Measurements from ENCODE around the gene CDH23. TPM values are rescaled to one million over a fixed set of nuclear protein-coding genes. Genes with fewer than 3 reads are reported as not detected.

CDH23 gene
- total and polyA plus RNA-seq, 10 of the 15 experiments (the other 5 are each of a cell fraction or from before 2014, with no cell fraction given): 0.09 to 0.40 (median 0.15) TPM; not detected in 1

GRCh38 chr10:71630168-71630567 is 233.4 kb downstream of the CDH23 start:
- Histone ChIP-seq H2AFZ (ENCODE audit: control insufficient read depth, low read depth, low read length) (no peak overlapping the region), H3K27ac (ENCODE audit: control insufficient read depth, insufficient read depth) (no peak overlapping the region), H4K20me1 (ENCODE audit: control insufficient read depth, insufficient read depth) (no peaks in the 10 kb centered on the region), H3K27me3 (replicated peaks in 1 of 2; ENCODE audit: control insufficient read depth in 2 of 2, insufficient read depth in 2 of 2, low read length in 1 of 2) (peaks cover 1 to 6% of the 10 kb centered on the region in 2 experiments; a peak in 2 of 4 replicates), H3K4me1 (ENCODE audit: control insufficient read depth, insufficient read depth, low read length) (no peaks in the 10 kb centered on the region), H3K9me3 (replicated peaks; ENCODE audit: control insufficient read depth, insufficient read depth, low read length) (no peaks in the 10 kb centered on the region), H3K36me3 (ENCODE audit: control insufficient read depth in 2 of 2, insufficient read depth in 2 of 2, low read length in 1 of 2) (no peaks in the 10 kb centered on the region), H3K4me3 (no peak overlapping the region), H3K4me2 (ENCODE audit: control insufficient read depth, insufficient read depth) (no peak overlapping the region), H3K79me2 (ENCODE audit: control insufficient read depth, insufficient read depth, low read length) (no peaks in the 10 kb centered on the region), H3K9ac (ENCODE audit: control insufficient read depth, insufficient read depth, low read length) (no peak overlapping the region)
- no TSS peak for BruUV-seq (replicated peaks)
- SMC1A ChIA-PET (ENCODE audit: uncharacterized antibody, unreplicated experiment): no interaction called here
- RAD21 ChIA-PET (ENCODE audit: unreplicated experiment): interaction anchor here (0.5 kb wide), 1 partner anchor 314 kb away, joined by 3 read pairs; no protein-coding TSS in a partner anchor
- CTCF ChIA-PET: interaction anchor here (0.7 kb wide), 1 partner anchor 45 kb away, joined by 3 read pairs; no protein-coding TSS in a partner anchor
- WGBS (ENCODE audit: insufficient coverage, insufficient replicate concordance, low lambda C conversion rate, missing lambda C conversion rate): 76% methylated on average over 5 of the region's 5 CpGs
- DNase-seq (ENCODE audit: low read depth, low spot score): no peak
- ATAC-seq: no peak
- in situ Hi-C loops (cut with MboI) (no loop called here), intact Hi-C loops (cut with micrococcal nuclease; ENCODE audit: unreplicated experiment) (no loop called here)
- no peak for FAIRE-seq
- POLR2A ChIA-PET: no interaction called here
- TF ChIP-seq RUNX3 (IDR thresholded peaks at IDR 0.05; ENCODE audit: low read length) (no peak), PRDM15 (CRISPR knock-in tag; IDR thresholded peaks at IDR 0.05) (no peak), NBN (IDR thresholded peaks at IDR 0.05) (no peak), ZNF687 (IDR thresholded peaks at IDR 0.05) (no peak), HDAC6 (IDR thresholded peaks at IDR 0.05; ENCODE audit: unreplicated experiment) (no peak), SMARCA5 (IDR thresholded peaks at IDR 0.05) (no peak), PKNOX1 (IDR thresholded peaks at IDR 0.05) (no peak), SP1 (IDR thresholded peaks at IDR 0.05; ENCODE audit: low read depth, low read length) (no peak), CREM (IDR thresholded peaks at IDR 0.05; ENCODE audit: low read depth) (no peak), NKRF (conservative IDR thresholded peaks at IDR 0.05) (no peak), FOXM1 (IDR thresholded peaks at IDR 0.05; ENCODE audit: low read depth, low read length) (no peak), SKIL (IDR thresholded peaks at IDR 0.05; ENCODE audit: low read depth, poor library complexity, severe bottlenecking) (no peak)

Data from GM12878 (cell line).